WERI-Rb-1 (cell line): ENCODE measurements around the gene ZNF469.

Experiments used
- DNase-seq: peaks from one replicate; pipeline ENCODE4 v3.0.0-alpha.2; 2020
- H3K27ac ChIP-seq: fragments of 250-450 bp; sonication (Bioruptor Pico); 2 replicates; pipeline ENCODE4 v1.5.1; 2020; ENCODE audit warnings: mild to moderate bottlenecking, moderate library complexity
- H3K27me3 ChIP-seq: fragments of 250-450 bp; sonication (Bioruptor Pico); 2 replicates; pipeline ENCODE4 v1.5.1; 2021; ENCODE audit warnings: mild to moderate bottlenecking, low read depth, moderate library complexity; ENCODE audit not compliant: insufficient read depth, severe bottlenecking
- H3K36me3 ChIP-seq: fragments of 250-450 bp; sonication (Bioruptor Pico); 2 replicates; pipeline ENCODE4 v1.5.1; 2020; ENCODE audit warnings: mild to moderate bottlenecking, moderate library complexity
- H3K4me3 ChIP-seq: 2 replicates; pipeline ENCODE4 v1.5.1; 2011; ENCODE audit warnings: low read depth, mild to moderate bottlenecking, control low read depth, low read length
- H3K9me3 ChIP-seq: fragments of 250-450 bp; sonication (Bioruptor Pico); 2 replicates; pipeline ENCODE4 v1.5.1; 2021; ENCODE audit warnings: mild to moderate bottlenecking, moderate library complexity; ENCODE audit not compliant: severe bottlenecking
- CTCF ChIP-seq: IDR thresholded peaks from 2 replicates; pipeline ENCODE4 v1.5.1; 2011; ENCODE audit warnings: low read depth, mild to moderate bottlenecking, control low read depth, inconsistent platforms, low read length

The ZNF469 gene

DNA sequence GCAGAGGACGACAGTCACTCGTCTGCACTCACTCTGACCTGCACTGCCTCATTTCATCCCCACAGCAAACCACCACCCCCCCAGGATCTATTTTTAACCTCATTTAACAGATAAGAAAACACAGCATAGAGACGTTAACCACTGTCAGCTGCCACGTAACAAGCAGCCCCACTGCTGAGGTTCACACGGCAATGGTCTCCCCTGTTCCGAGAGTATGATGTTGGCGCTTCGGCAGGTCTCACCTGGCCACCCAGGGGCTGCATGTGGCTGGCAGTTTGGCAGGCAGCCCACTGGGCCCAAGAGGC, 16.1 kb downstream of the ZNF469 start:
- Histone ChIP-seq H3K9me3 (no peaks in the 10 kb centered on the region), H3K27ac (no peak overlapping the region), H3K36me3 (no peaks in the 10 kb centered on the region), H3K27me3 (no peaks in the 10 kb centered on the region), H3K4me3 (no peak overlapping the region)
- no peak for DNase-seq
- TF ChIP-seq CTCF = no peak

DNA sequence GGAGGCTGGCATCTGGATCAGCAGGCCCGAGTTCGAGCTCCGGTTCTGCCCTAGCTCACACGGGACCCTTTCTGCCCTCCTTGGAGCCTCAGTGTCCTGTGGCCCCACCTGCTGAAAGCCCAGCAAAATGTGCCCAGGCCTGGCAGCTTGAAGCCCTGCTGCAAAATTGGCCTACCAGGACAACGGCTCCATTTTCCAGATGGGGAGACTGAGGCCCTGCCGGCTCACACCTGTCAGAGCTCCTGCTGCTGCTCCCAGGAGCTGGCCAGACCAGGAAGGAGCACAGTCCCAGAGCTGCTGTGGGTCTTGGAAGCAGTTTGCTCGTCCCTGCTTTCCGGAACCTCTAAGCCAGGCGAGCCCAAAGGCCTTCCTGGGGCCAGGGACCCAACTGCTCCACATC, 17.4 kb downstream of the ZNF469 start:
- Histone ChIP-seq H3K27me3 (no peaks in the 10 kb centered on the region), H3K9me3 (no peaks in the 10 kb centered on the region), H3K4me3 (no peak overlapping the region), H3K27ac (no peak overlapping the region), H3K36me3 (no peaks in the 10 kb centered on the region)
- TF ChIP-seq CTCF = no peak
- DNase-seq = no peak

DNA sequence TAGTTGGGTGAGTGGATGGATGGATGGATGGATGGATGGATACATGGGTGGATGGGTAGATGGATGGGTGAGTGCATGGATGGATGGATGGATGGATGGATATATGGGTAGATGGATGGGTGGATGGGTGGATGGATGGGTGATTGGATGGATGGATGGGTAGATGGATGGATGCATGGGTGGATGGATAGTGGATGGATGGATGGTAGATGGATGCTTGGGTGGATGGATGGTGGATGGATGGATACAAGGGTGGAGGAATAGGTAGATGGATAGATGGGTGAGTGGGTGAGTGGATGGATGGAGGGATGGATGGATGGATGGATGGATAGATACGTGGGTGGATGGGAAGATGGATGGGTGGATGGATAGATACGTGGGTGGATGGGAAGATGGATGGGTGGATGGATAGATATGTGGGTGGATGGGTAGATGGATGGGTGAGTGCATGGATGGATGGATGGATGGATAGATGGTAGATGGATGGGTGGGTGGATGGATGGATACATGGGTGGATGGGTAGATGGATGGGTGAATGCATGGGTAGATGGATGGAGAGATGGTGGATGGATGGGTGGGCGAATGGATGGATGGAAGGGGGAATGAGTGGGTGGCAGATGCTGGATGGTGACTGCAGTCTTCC, 19.0 kb downstream of the ZNF469 start:
- TF ChIP-seq CTCF = no peak
- H3K36me3 ChIP-seq = no peaks in the 10 kb centered on the region
- no peaks in the 10 kb centered on the region for H3K9me3 ChIP-seq

DNA sequence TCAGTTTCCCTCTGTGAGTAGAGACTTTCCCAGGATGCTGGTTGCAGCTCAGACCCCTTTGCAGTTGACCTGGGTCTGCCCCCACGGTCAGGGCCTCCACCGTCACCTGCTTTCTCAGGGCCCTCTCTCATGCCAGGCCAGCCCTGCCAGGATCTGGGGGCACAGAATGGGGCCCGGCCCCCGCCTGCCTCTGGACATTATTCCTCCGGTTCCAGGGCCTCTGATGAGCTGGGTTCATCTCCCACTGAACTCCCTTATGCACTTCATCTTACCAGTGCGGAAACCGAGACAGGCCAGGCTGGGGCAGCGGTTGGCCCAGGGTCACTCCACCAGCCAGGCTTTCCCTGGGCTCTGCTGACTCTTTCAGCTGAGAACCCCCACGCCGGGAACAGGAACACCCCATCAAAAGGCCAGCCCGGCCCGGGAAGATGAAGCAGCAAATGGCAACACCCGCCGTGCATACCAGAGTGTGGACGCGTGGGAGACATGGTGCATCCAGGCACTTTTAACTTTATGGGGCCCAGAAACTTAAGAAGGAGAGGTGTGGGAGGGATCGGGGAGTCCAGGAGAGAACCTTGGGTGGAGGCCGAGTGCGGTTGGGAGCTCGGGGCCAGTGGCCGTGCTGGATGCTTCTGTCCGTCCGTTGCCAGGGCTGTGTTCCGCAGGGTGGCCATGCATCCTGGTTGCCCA, 19.9 kb downstream of the ZNF469 start:
- Histone ChIP-seq H3K27ac (no peak overlapping the region), H3K36me3 (no peaks in the 10 kb centered on the region), H3K4me3 (no peak overlapping the region), H3K27me3 (no peaks in the 10 kb centered on the region), H3K9me3 (no peaks in the 10 kb centered on the region)
- TF ChIP-seq CTCF = no peak
- no peak for DNase-seq

More for the DNA sequence above, 19.0 kb downstream of the ZNF469 start:
- no peak for DNase-seq
- no peaks in the 10 kb centered on the region for H3K27me3 ChIP-seq
- H3K4me3 ChIP-seq = no peak overlapping the region
- H3K27ac ChIP-seq = no peak overlapping the region

GRCh38 chr16:88403794-88404581, 21.2 kb downstream of the ZNF469 start:
- TF ChIP-seq CTCF = no peak
- H3K9me3 ChIP-seq = no peaks in the 10 kb centered on the region
- H3K27ac ChIP-seq = no peak overlapping the region

More at GRCh38 chr16:88403794-88404581, 21.2 kb downstream of the ZNF469 start:
- no peak overlapping the region for H3K4me3 ChIP-seq
- no peaks in the 10 kb centered on the region for H3K36me3 ChIP-seq
- H3K27me3 ChIP-seq = no peaks in the 10 kb centered on the region
- no peak for DNase-seq
